Liver (tissue), 9 donors: ENCODE data around the gene ZFYVE27. TPM values are rescaled to one million over a fixed set of nuclear protein-coding genes. Genes with fewer than 3 reads are reported as not detected.

Experiments
- DNase-seq: peaks from one replicate; pipeline ENCODE4 v3.0.0-alpha.2; 2017; ENCODE audit warnings: low spot score
- H3K27ac ChIP-seq, 2 donors: one replicate each; pipeline ENCODE4 v1.7.0; 2013; ENCODE audit warnings: inconsistent platforms in 2 of 2, low read length in 2 of 2, control low read depth in 1 of 2, low read depth in 1 of 2, mild to moderate bottlenecking in 1 of 2
- H3K27me3 ChIP-seq, 4 donors: one replicate each; pipeline versions ENCODE4 v1.6.1 to v1.7.0; 2013; ENCODE audit warnings: low read length in 3 of 4, inconsistent platforms in 1 of 4, mild to moderate bottlenecking in 1 of 4, moderate library complexity in 1 of 4; ENCODE audit not compliant: control insufficient read depth in 4 of 4, insufficient read depth in 4 of 4
- H3K36me3 ChIP-seq, 4 donors: one replicate each; pipeline versions ENCODE4 v1.6.1 to v1.7.0; 2013; ENCODE audit warnings: low read length in 3 of 4, mild to moderate bottlenecking in 3 of 4, low read depth in 1 of 4, moderate library complexity in 1 of 4; ENCODE audit not compliant: control insufficient read depth in 4 of 4, insufficient read depth in 3 of 4
- H3K4me1 ChIP-seq, 4 donors: one replicate each; pipeline versions ENCODE4 v1.6.1 to v1.7.0; 2013; ENCODE audit warnings: low read length in 3 of 4, mild to moderate bottlenecking in 3 of 4, moderate library complexity in 1 of 4; ENCODE audit not compliant: control insufficient read depth in 4 of 4, insufficient read depth in 4 of 4
- H3K4me3 ChIP-seq, 3 donors: one replicate each; pipeline versions ENCODE4 v1.6.1 to v1.7.0; 2013; ENCODE audit warnings: low read length in 3 of 3, control low read depth in 1 of 3, low read depth in 1 of 3, mild to moderate bottlenecking in 1 of 3
- H3K9ac ChIP-seq, 2 donors: one replicate each; pipeline ENCODE4 v1.7.0; 2013; ENCODE audit warnings: low read length in 2 of 2, mild to moderate bottlenecking in 2 of 2, moderate library complexity in 2 of 2, control low read depth in 1 of 2, low read depth in 1 of 2
- H3K9me3 ChIP-seq, 4 donors: one replicate each; pipeline versions ENCODE4 v1.6.1 to v1.7.0; 2013; ENCODE audit warnings: low read length in 3 of 4; ENCODE audit not compliant: control insufficient read depth in 4 of 4
- CTCF ChIP-seq: fragments of 150-350 bp; IDR thresholded peaks from 2 replicates; pipeline ENCODE4 v1.5.1; 2017; ENCODE audit warnings: improper control_type of control experiment, low read depth, low read length; ENCODE audit not compliant: missing input control
- EGR1 ChIP-seq, 2 donors: IDR thresholded peaks; 2 replicates each; pipeline ENCODE4 v1.6.1; 2016 to 2018; ENCODE audit warnings: antibody characterized with exemption in 2 of 2, low read depth in 2 of 2
- FOXA1 ChIP-seq: IDR thresholded peaks from 2 replicates; pipeline ENCODE4 v1.6.1; 2016; ENCODE audit warnings: antibody characterized with exemption
- GABPA ChIP-seq, 2 donors: IDR thresholded peaks in 1 of 2; conservative IDR thresholded peaks in 1 of 2; 2 replicates each; pipeline ENCODE4 v1.6.1; 2016; ENCODE audit warnings: antibody characterized with exemption in 2 of 2, mild to moderate bottlenecking in 1 of 2, moderate library complexity in 1 of 2
- HNF4A ChIP-seq, 2 donors: conservative IDR thresholded peaks; 2 replicates each; pipeline ENCODE4 v1.6.1; 2016; ENCODE audit warnings: antibody characterized with exemption in 2 of 2, mild to moderate bottlenecking in 2 of 2
- JUND ChIP-seq, 2 donors: IDR thresholded peaks; 2 replicates each; pipeline ENCODE4 v1.6.1; 2016; ENCODE audit warnings: antibody characterized with exemption in 2 of 2
- NR2F2 ChIP-seq: IDR thresholded peaks from 2 replicates; pipeline ENCODE4 v1.6.1; 2016; ENCODE audit warnings: antibody characterized with exemption
- RAD21 ChIP-seq, 2 donors: IDR thresholded peaks; 2 replicates each; pipeline ENCODE4 v1.6.1; 2016; ENCODE audit warnings: antibody characterized with exemption in 2 of 2, mild to moderate bottlenecking in 2 of 2
- REST ChIP-seq: IDR thresholded peaks from 2 replicates; pipeline ENCODE4 v1.6.1; 2016; ENCODE audit warnings: antibody characterized with exemption, mild to moderate bottlenecking
- SP1 ChIP-seq: IDR thresholded peaks from 2 replicates; pipeline ENCODE4 v1.6.1; 2018; ENCODE audit warnings: antibody characterized with exemption, mild to moderate bottlenecking
- WGBS: extraction: QIAGEN DNeasy Blood & Tissue Kit; methylation state at CpG from one replicate; pipeline ENCODE4 v1.1.7; 2013; 5-methylcytosine and 5-hydroxymethylcytosine counted together
- polyA plus RNA-seq, 2 donors: library from polyadenylated mRNA; stranded (reverse) in 1 of 2; unstranded in 1 of 2; fragments of 200-250 nt in 1 of 2; fragments of >200 nt in 1 of 2; fragmentation: Nextera tagmentation in 1 of 2; extraction: Ambion mirVana in 1 of 2; gene quantifications; one replicate each; pipeline versions ENCODE4 v1.2.1 to v1.2.3, GENCODE V29; 2013 to 2015
- total RNA-seq, 2 donors: library from RNA; depleted of rRNA; stranded (reverse); fragments of >200 nt; gene quantifications; one replicate each; pipeline ENCODE4 v1.2.3, GENCODE V29; 2014
- TF ChIP-seq, protein P1 (sequence below): IDR thresholded peaks from 2 replicates; pipeline ENCODE4 v1.6.1; 2016; ENCODE audit warnings: antibody characterized with exemption
- donor health status: healthy.
- donor health status: healthy.
- donor health status: healthy.
- donor health status: healthy.
- donor health status: healthy.

ZFYVE27 gene
- total and polyA plus RNA-seq, 4 donors: 10.2 to 25.9 (median 13.1) TPM

- no peaks in the 10 kb centered on the region for H3K36me3 ChIP-seq
- no peaks in the 10 kb centered on the region for H3K27me3 ChIP-seq
- WGBS: 22% methylated on average over 22 of the region's 22 CpGs
- no peaks in the 10 kb centered on the region for H3K9me3 ChIP-seq
- no peak overlapping the region for H3K4me3 ChIP-seq
- TF ChIP-seq EGR1 (IDR thresholded peaks at IDR 0.05; ENCODE audit: low read depth in 2 of 2) (no peak), REST (no peak), NR2F2 (peak; percentile 34), SP1 (peak; percentile 12)
- TF ChIP-seq, protein P1, sequence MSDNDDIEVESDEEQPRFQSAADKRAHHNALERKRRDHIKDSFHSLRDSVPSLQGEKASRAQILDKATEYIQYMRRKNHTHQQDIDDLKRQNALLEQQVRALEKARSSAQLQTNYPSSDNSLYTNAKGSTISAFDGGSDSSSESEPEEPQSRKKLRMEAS: no peak
- H3K27ac ChIP-seq: no peak overlapping the region
- H3K4me1 ChIP-seq: no peaks in the 10 kb centered on the region
- peak; percentile 81 for DNase-seq
- no peak overlapping the region for H3K9ac ChIP-seq
These were observed 51.9 kb downstream of the ZFYVE27 start for GRCh38 chr10:97788552-97789442.

DNA sequence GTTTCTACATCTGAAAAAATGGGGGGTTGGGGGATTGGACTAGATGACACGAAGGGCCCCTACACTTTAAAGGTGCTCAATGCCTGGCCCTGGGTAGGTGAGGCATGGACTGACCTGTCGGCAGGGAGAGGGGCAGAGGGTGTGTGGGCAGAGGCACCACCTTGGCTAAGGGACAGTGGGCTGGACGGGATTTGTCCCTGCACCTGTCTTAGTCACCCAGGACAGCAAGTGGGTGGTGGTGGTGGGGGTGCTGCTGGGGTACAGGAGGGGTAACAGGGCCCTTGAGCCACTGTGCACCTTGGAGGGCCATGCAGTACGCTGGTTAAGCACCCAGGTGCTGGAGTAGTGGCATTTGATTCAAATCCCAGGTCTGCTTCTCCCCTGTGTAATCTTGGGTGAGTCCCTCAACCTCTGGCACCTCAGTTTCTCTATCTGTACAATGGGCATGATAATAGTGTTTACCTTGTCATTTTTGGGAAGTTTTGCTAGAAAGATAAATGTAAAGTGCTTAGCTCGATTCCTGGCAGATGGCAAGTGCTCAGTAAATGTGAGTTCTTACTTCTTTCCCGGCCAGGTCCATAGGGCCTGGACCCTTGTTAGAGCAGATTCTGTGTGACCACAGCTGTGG lies 53.0 kb downstream of the ZFYVE27 start:
- Histone ChIP-seq H3K4me1 (no peaks in the 10 kb centered on the region), H3K4me3 (no peak overlapping the region), H3K9me3 (no peaks in the 10 kb centered on the region), H3K36me3 (no peaks in the 10 kb centered on the region), H3K27me3 (no peaks in the 10 kb centered on the region), H3K9ac (no peak overlapping the region), H3K27ac (no peak overlapping the region)
- TF ChIP-seq SP1 (no peak), HNF4A (conservative IDR thresholded peaks at IDR 0.05) (no peak), FOXA1 (no peak), GABPA (IDR thresholded peaks at IDR 0.05 in 1 of 2, conservative IDR thresholded peaks at IDR 0.05 in 1 of 2) (no peak)
- TF ChIP-seq, protein P1: no peak
- WGBS: 76% methylated on average over 6 of the region's 6 CpGs
- no peak for DNase-seq

DNA sequence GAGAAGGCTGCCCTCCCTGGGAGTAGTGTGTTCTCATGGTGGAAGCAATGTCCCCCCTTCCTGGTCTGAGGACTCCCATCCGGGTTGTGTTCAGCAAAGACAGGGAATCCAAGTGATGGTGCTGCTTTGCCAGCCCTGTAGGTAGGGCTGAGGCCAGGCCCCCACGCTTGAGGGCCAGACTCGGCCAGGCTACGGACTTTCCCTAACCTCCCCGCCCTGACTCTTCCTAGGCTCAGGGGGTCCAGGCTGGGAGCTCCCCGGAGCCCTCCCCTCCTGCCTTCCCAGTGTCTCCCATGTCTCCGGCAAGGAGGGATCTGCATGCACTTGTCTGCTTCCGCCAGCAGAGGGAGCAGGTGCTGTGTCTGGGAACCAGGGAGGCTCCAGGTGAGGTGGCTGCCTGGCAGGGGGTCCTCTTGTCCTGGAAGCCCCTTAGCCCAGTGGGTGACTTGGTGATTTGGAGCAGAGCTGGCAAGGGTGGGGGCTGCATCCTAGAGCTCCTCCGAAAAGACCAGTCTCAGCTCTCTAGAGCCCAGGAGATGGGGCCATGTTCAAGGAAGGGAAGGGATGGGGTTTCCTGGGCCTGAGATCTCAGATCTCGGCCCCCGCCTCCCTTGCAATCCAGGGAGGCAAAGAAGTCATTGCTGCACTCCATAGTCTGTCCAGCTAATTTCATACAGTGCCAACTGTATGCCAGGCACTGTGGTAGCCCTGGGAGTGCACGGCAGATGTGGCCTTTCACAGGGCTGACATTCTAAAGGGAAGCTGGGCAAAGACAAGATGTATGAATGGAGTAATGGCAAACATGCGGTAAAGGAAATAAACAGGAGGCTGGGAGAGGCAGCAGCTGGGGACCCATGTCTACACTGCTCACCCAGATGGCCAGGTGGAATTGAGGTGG lies 55.1 kb downstream of the ZFYVE27 start:
- Histone ChIP-seq H3K27ac (no peak overlapping the region), H3K9ac (no peak overlapping the region), H3K4me1 (no peaks in the 10 kb centered on the region), H3K27me3 (no peaks in the 10 kb centered on the region), H3K4me3 (no peak overlapping the region), H3K9me3 (no peaks in the 10 kb centered on the region), H3K36me3 (no peaks in the 10 kb centered on the region)
- DNase-seq: peak; percentile 80
- TF ChIP-seq RAD21 (IDR thresholded peaks at IDR 0.05) (peak; percentile 65 to 77), CTCF (peak; percentile 86), JUND (IDR thresholded peaks at IDR 0.05) (no peak)
- 23% methylated on average over 13 of the region's 13 CpGs for WGBS
